ENCODE results near the gene B3GNT4.

DNA sequence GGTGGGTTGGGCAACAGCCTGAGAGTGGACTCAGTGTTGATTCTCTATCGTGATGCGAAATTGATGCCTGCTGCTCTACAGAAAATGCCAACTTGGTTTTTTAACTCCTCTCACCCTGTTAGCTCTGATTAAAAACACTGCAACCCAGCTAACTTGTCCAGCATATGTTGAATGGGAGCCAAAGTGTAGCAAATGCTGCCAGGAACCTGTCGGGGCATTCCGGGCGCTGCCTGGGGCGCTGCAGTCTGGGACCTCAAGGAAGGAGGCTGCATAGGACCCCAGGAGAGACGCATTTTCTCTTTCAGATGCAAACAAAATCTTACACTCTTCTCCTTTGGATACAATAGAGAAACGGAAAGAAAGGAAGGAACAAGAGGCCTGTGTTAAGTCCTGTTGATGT is 3.9 kb downstream of the B3GNT4 start:
- TF ChIP-seq, protein P1, sequence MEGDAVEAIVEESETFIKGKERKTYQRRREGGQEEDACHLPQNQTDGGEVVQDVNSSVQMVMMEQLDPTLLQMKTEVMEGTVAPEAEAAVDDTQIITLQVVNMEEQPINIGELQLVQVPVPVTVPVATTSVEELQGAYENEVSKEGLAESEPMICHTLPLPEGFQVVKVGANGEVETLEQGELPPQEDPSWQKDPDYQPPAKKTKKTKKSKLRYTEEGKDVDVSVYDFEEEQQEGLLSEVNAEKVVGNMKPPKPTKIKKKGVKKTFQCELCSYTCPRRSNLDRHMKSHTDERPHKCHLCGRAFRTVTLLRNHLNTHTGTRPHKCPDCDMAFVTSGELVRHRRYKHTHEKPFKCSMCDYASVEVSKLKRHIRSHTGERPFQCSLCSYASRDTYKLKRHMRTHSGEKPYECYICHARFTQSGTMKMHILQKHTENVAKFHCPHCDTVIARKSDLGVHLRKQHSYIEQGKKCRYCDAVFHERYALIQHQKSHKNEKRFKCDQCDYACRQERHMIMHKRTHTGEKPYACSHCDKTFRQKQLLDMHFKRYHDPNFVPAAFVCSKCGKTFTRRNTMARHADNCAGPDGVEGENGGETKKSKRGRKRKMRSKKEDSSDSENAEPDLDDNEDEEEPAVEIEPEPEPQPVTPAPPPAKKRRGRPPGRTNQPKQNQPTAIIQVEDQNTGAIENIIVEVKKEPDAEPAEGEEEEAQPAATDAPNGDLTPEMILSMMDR (IDR thresholded peaks at IDR 0.05; ENCODE audit: extremely low read depth in 1 of 2, insufficient read depth in 1 of 2, low read depth in 1 of 2, low read length in 2 of 2) = no peak
- TF ChIP-seq POLR2AphosphoS5 (IDR thresholded peaks at IDR 0.05; ENCODE audit: insufficient read depth, low read depth, low read length) = no peak
- TF ChIP-seq GATA2 (IDR thresholded peaks at IDR 0.05; ENCODE audit: insufficient read depth, insufficient read length, low read depth, low read length) = no peak
